Adrenal gland (tissue), 12 donors: ENCODE measurements around the gene LDHB. TPM values are rescaled to one million over a fixed set of nuclear protein-coding genes. Genes with fewer than 3 reads are reported as not detected.

Experiments used
- DNase-seq, 7 donors: peaks; one replicate each; pipeline ENCODE4 v3.0.0-alpha.2; 2019 to 2020
- H3K27ac ChIP-seq, 5 donors: fragments of 200-600 bp; sonication (generic) in 4 of 5; 1 replicate in 3 of 5; 2 replicates in 2 of 5; pipeline versions ENCODE4 v1.5.1 to v1.8.0; 2016 to 2020; ENCODE audit warnings: mild to moderate bottlenecking in 1 of 5
- H3K27me3 ChIP-seq: fragments of 200-600 bp; 2 replicates; pipeline ENCODE4 v1.8.0; 2021
- H3K36me3 ChIP-seq, 2 donors: fragments of 200-600 bp; replicated peaks in 1 of 2; 1 replicate in 1 of 2; 2 replicates in 1 of 2; pipeline versions ENCODE4 v1.5.1 to v1.8.0; 2018 to 2022
- H3K4me1 ChIP-seq, 2 donors: fragments of 200-600 bp; replicated peaks in 1 of 2; 1 replicate in 1 of 2; 2 replicates in 1 of 2; pipeline versions ENCODE4 v1.5.1 to v1.8.0; 2018 to 2021
- H3K4me3 ChIP-seq, 4 donors: fragments of 200-600 bp; sonication (generic) in 3 of 4; one replicate each; pipeline ENCODE4 v1.5.1; 2016 to 2018
- H3K9me3 ChIP-seq, 3 donors: fragments of 200-600 bp; sonication (generic) in 1 of 3; replicated peaks in 1 of 3; 1 replicate in 2 of 3; 2 replicates in 1 of 3; pipeline versions ENCODE4 v1.5.1 to v1.8.0; 2016 to 2021
- CTCF ChIP-seq, 6 experiments: fragments of 450-650 bp in 4 of 6; fragments of 200-600 bp in 2 of 6; sonication (generic) in 1 of 6; IDR thresholded peaks; 1 replicate in 5 of 6; 2 replicates in 1 of 6; pipeline versions ENCODE4 v1.5.1 to v1.8.0; 2016 to 2021; ENCODE audit warnings: antibody characterized with exemption in 6 of 6, mild to moderate bottlenecking in 2 of 6, moderate library complexity in 1 of 6
- POLR2A ChIP-seq, 2 donors: fragments of 450-650 bp; IDR thresholded peaks; one replicate each; pipeline ENCODE4 v1.6.1; 2017; ENCODE audit warnings: antibody characterized with exemption in 2 of 2, mild to moderate bottlenecking in 2 of 2, moderate library complexity in 1 of 2
- WGBS, 4 donors: extraction: QIAGEN DNeasy Blood & Tissue Kit in 2 of 4; methylation state at CpG; one replicate each; pipeline versions ENCODE4 v1.1.5 to v1.1.7; 2013 to 2017; 5-methylcytosine and 5-hydroxymethylcytosine counted together
- intact Hi-C, 2 donors: fragments of 100-400 bp; cut with DNase I; formaldehyde crosslinking; loops; one replicate each; pipeline versions ENCODE4 v1.14.1 to v1.15.0; 2022 to 2023
- polyA plus RNA-seq, 3 donors: library from polyadenylated mRNA; stranded (reverse); fragments of 200-250 nt in 2 of 3; fragments of 350-450 nt in 1 of 3; fragmentation: Illumina TruSeq in 1 of 3; extraction: RNeasy Lipid Tissue Mini Kit (QIAGEN cat#74804) in 1 of 3; gene quantifications; one replicate each; pipeline ENCODE4 v1.2.3, GENCODE V29; 2013 to 2014
- total RNA-seq, 9 donors: library from RNA; depleted of rRNA in 4 of 9; stranded (reverse); fragments of >200 nt in 4 of 9; fragments of 120-200 nt in 1 of 9; fragmentation: NEBNext Ultra II Directional in 1 of 9; extraction: Animal tissue kit (Norgen Biotek cat#: 25700) in 1 of 9; gene quantifications; one replicate each; pipeline versions ENCODE4 v1.1.0 to v1.2.4, GENCODE V29; 2013 to 2023
- donor health status: healthy with polysubstance abuse.
- donor health status: Bipolar disorder and iron deficiency.
- donor health status: DM: yes; HTN: yes; CAD: no.
- donor health status: DM: no; HTN: no; CAD: no.
- donor health status: DM: no; HTN: no; CAD: no.
- donor health status: DM: yes; HTN: yes; CAD: no.

Gene LDHB
- total and polyA plus RNA-seq, 12 donors, result 334 to 1,272 (median 614) TPM

GRCh38 chr12:21691515-21691914, 33.9 kb upstream of the LDHB start:
- Histone ChIP-seq H3K27ac (no peak overlapping the region), H3K9me3 (no peaks in the 10 kb centered on the region), H3K36me3 (no peaks in the 10 kb centered on the region), H3K4me3 (no peak overlapping the region), H3K4me1 (no peaks in the 10 kb centered on the region), H3K27me3 (no peaks in the 10 kb centered on the region)
- TF ChIP-seq CTCF (IDR thresholded peaks at IDR 0.05) (no peak), POLR2A (IDR thresholded peaks at IDR 0.05) (no peak)
- intact Hi-C loops, result loop anchor here (10.0 kb wide), 3 partner anchors 303 to 753 kb away; no protein-coding TSS in a partner anchor
- no peak for DNase-seq
- 67 to 85% (median 71%) methylated on average over 1 of the region's 1 CpG for WGBS, 4 donors

GRCh38 chr12:21690704-21691368, 33.2 kb upstream of the LDHB start:
- no peaks in the 10 kb centered on the region for H3K36me3 ChIP-seq
- H3K9me3 ChIP-seq, result no peaks in the 10 kb centered on the region
- intact Hi-C loops, result loop anchor here (10.0 kb wide), 3 partner anchors 304 to 754 kb away; no protein-coding TSS in a partner anchor
- H3K27ac ChIP-seq, result no peak overlapping the region
- TF ChIP-seq CTCF (IDR thresholded peaks at IDR 0.05) (no peak), POLR2A (IDR thresholded peaks at IDR 0.05) (no peak)
- no peak overlapping the region for H3K4me3 ChIP-seq
- 60 to 79% (median 73%) methylated on average over 2 of the region's 2 CpGs for WGBS, 4 donors
- H3K4me1 ChIP-seq, result no peaks in the 10 kb centered on the region
- no peaks in the 10 kb centered on the region for H3K27me3 ChIP-seq
- DNase-seq, result no peak

DNA sequence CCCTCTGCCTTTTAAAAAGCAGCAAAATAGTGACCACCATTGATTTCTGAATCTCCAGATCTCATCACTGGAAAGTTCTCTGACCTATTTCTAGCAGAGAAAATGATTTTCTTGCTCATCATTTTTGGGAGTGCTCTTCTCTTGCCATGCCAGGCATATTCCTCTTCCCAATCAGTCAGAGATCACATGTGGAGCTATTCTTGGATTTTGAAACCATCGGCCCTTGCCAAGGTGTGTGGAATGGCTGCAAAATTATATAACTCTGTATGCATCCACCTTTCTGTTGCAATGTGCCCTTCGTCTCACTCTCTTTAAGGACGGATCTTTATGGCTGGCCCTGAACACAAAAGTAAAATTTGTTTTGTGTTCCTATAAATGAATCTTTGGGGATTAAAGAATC, 25.5 kb upstream of the LDHB start:
- 54 to 65% (median 59%) methylated on average over 3 of the region's 3 CpGs for WGBS, 4 donors
- intact Hi-C loops, result loop anchor here in 1 of 2 donors (5.0 kb wide), 1 partner anchor 81 kb away; the partner anchor contains the start of gene GYS2
- no peak for TF ChIP-seq CTCF (IDR thresholded peaks at IDR 0.05)
- no peak for TF ChIP-seq POLR2A (IDR thresholded peaks at IDR 0.05)

DNA sequence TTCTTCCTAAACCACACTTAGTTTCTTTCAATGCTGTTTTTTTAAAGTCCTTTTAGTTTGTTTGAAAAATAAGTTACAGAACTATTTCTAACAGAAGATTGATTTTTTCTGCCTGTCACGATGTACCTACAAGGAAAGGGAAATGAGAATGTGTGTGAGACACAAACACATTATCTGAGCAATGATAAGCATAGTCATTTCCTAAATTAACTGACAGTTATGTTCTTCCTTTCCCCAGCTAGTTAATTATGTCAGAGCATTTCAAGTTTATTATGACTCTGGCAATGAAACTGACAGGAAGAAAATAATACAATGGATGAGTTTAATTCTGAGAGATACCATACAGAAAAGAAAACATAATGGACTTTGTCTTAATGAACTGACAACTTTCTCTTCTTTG, 21.3 kb upstream of the LDHB start:
- no peak for TF ChIP-seq CTCF (IDR thresholded peaks at IDR 0.05)
- TF ChIP-seq POLR2A (IDR thresholded peaks at IDR 0.05), result no peak
- WGBS, 4 donors, result 50 to 63% (median 56%) methylated on average over 1 of the region's 1 CpG
- Histone ChIP-seq H3K36me3 (no peaks in the 10 kb centered on the region), H3K27ac (no peak overlapping the region), H3K4me3 (no peak overlapping the region), H3K9me3 (no peaks in the 10 kb centered on the region), H3K27me3 (no peaks in the 10 kb centered on the region), H3K4me1 (no peaks in the 10 kb centered on the region)
- DNase-seq, result no peak
- intact Hi-C loops, result loop anchor here in 1 of 2 donors (10.0 kb wide), 1 partner anchor 64 kb away; no protein-coding TSS in a partner anchor

More for the DNA sequence above, 25.5 kb upstream of the LDHB start:
- Histone ChIP-seq H3K27me3 (no peaks in the 10 kb centered on the region), H3K27ac (no peak overlapping the region), H3K4me3 (no peak overlapping the region), H3K9me3 (no peaks in the 10 kb centered on the region), H3K36me3 (no peaks in the 10 kb centered on the region), H3K4me1 (no peaks in the 10 kb centered on the region)
- DNase-seq, result no peak
